Kidney (tissue), 14 donors: ENCODE measurements around the gene HPX. TPM values are rescaled to one million over a fixed set of nuclear protein-coding genes. Genes with fewer than 3 reads are reported as not detected.

ENCODE experiments used
- DNase-seq, 5 donors: peaks; one replicate each; pipeline ENCODE4 v3.0.0-alpha.2; 2013 to 2020
- FAIRE-seq: peaks from 2 replicates; lab custom pipeline; 2012; peaks lifted over from hg19 to GRCh38; lab: Jason Lieb, UNC
- H3K27ac ChIP-seq, 2 donors: one replicate each; pipeline ENCODE4 v1.7.0; 2013; ENCODE audit warnings: low read depth in 2 of 2, low read length in 2 of 2, inconsistent platforms in 1 of 2
- H3K27me3 ChIP-seq: one replicate; pipeline ENCODE4 v1.7.1; 2013; ENCODE audit warnings: low read length, inconsistent platforms; ENCODE audit not compliant: control insufficient read depth, insufficient read depth
- H3K36me3 ChIP-seq, 3 donors: one replicate each; pipeline versions ENCODE4 v1.7.0 to v1.7.1; 2013; ENCODE audit warnings: low read length in 3 of 3, control low read depth in 1 of 3, inconsistent platforms in 1 of 3; ENCODE audit not compliant: insufficient read depth in 3 of 3, control insufficient read depth in 2 of 3
- H3K4me1 ChIP-seq, 3 donors: one replicate each; pipeline versions ENCODE4 v1.7.0 to v1.7.1; 2013; ENCODE audit warnings: low read length in 3 of 3, inconsistent platforms in 1 of 3, low read depth in 1 of 3; ENCODE audit not compliant: control insufficient read depth in 2 of 3, insufficient read depth in 2 of 3
- H3K4me3 ChIP-seq, 3 donors: one replicate each; pipeline versions ENCODE4 v1.7.0 to v1.8.1; 2013; ENCODE audit warnings: low read length in 3 of 3, control low read depth in 1 of 3, inconsistent platforms in 1 of 3
- H3K9ac ChIP-seq, 3 donors: one replicate each; pipeline versions ENCODE4 v1.7.0 to v1.7.1; 2013; ENCODE audit warnings: low read length in 3 of 3, control low read depth in 1 of 3, inconsistent platforms in 1 of 3
- H3K9me3 ChIP-seq, 3 donors: one replicate each; pipeline versions ENCODE4 v1.7.0 to v1.7.1; 2013; ENCODE audit warnings: low read length in 3 of 3, control low read depth in 1 of 3, inconsistent platforms in 1 of 3; ENCODE audit not compliant: control insufficient read depth in 2 of 3, insufficient read depth in 1 of 3
- CTCF ChIP-seq: IDR thresholded peaks from 3 replicates; pipeline ENCODE4 v1.5.1; 2012; ENCODE audit warnings: mild to moderate bottlenecking, moderate library complexity, borderline replicate concordance; ENCODE audit not compliant: insufficient read depth; ENCODE audit errors: extremely low read depth
- intact Hi-C: fragments of 100-400 bp; cut with DNase I; formaldehyde crosslinking; loops from one replicate; pipeline ENCODE4 v1.11.1; 2022
- polyA plus RNA-seq: library from polyadenylated mRNA; stranded (reverse); fragments of 350-450 nt; fragmentation: Illumina TruSeq; extraction: RNeasy Lipid Tissue Mini Kit (QIAGEN cat#74804); gene quantifications from one replicate; pipeline ENCODE4 v1.2.3, GENCODE V29; 2014; ENCODE audit warnings: low read depth, low replicate concordance; ENCODE audit not compliant: insufficient read depth
- total RNA-seq: library from RNA; stranded (reverse); fragmentation: NEBNext Ultra II Directional; extraction: Animal tissue kit (Norgen Biotek cat#: 25700); gene quantifications from one replicate; pipeline ENCODE4 v1.2.1, GENCODE V29; 2021
- donor health status: control.
- donor health status: control.
- donor health status: control.
- donor health status: control.
- donor health status: control.
- donor health status: DM: yes; HTN: yes; CAD: no.
- donor health status: Normal renal cell carcinoma (clear cell type).

Gene HPX
- total and polyA plus RNA-seq, 2 donors from 2014 or later = 0.88 to 1.3 TPM

GRCh38 chr11:6488342-6488741, 47.6 kb upstream of the HPX start:
- intact Hi-C loops = no loop called here

GRCh38 chr11:6486938-6487337, 46.2 kb upstream of the HPX start:
- no peaks in the 10 kb centered on the region for H3K27me3 ChIP-seq
- H3K9ac ChIP-seq = no peak overlapping the region
- no peak for TF ChIP-seq CTCF
- no peaks in the 10 kb centered on the region for H3K9me3 ChIP-seq
- intact Hi-C loops = no loop called here
- H3K36me3 ChIP-seq = peaks cover 4 to 23% (median 20%) of the 10 kb centered on the region in 3 donors
- no peak overlapping the region for H3K4me3 ChIP-seq
- DNase-seq = no peak
- no peak for FAIRE-seq
- peaks cover 5 to 8% (median 7%) of the 10 kb centered on the region in 3 donors for H3K4me1 ChIP-seq
- H3K27ac ChIP-seq = no peak overlapping the region

More at GRCh38 chr11:6488342-6488741, 47.6 kb upstream of the HPX start:
- no peak overlapping the region for H3K27ac ChIP-seq
- H3K4me3 ChIP-seq = no peak overlapping the region
- no peak overlapping the region for H3K9ac ChIP-seq
- H3K4me1 ChIP-seq = no peaks in the 10 kb centered on the region
- no peak for DNase-seq
- H3K9me3 ChIP-seq = no peaks in the 10 kb centered on the region
- peaks cover 2 to 11% (median 9%) of the 10 kb centered on the region in 3 donors for H3K36me3 ChIP-seq
- FAIRE-seq = no peak
- H3K27me3 ChIP-seq = no peaks in the 10 kb centered on the region
- no peak for TF ChIP-seq CTCF

GRCh38 chr11:6486256-6486655, 45.5 kb upstream of the HPX start:
- H3K4me1 ChIP-seq = peaks cover 5 to 10% (median 9%) of the 10 kb centered on the region in 3 donors
- intact Hi-C loops = no loop called here
- TF ChIP-seq CTCF = no peak

GRCh38 chr11:6485661-6486060, 44.9 kb upstream of the HPX start:
- no peak for DNase-seq
- peaks cover 4 to 23% (median 20%) of the 10 kb centered on the region in 3 donors for H3K36me3 ChIP-seq
- H3K4me1 ChIP-seq = peaks cover 5 to 10% (median 9%) of the 10 kb centered on the region in 3 donors
- no peaks in the 10 kb centered on the region for H3K27me3 ChIP-seq
- FAIRE-seq = no peak
- no peak overlapping the region for H3K27ac ChIP-seq
- H3K9me3 ChIP-seq = no peaks in the 10 kb centered on the region
- no peak overlapping the region for H3K9ac ChIP-seq
- no peak overlapping the region for H3K4me3 ChIP-seq
- intact Hi-C loops = no loop called here
- no peak for TF ChIP-seq CTCF

More at GRCh38 chr11:6486256-6486655, 45.5 kb upstream of the HPX start:
- Histone ChIP-seq H3K9me3 (no peaks in the 10 kb centered on the region), H3K4me3 (no peak overlapping the region), H3K36me3 (peaks cover 4 to 23% (median 20%) of the 10 kb centered on the region in 3 donors), H3K9ac (no peak overlapping the region), H3K27me3 (no peaks in the 10 kb centered on the region), H3K27ac (no peak overlapping the region)
- no peak for DNase-seq
- FAIRE-seq = no peak
